HFFc6 (cell line): Measurements from ENCODE around the gene OS9. TPM values are rescaled to one million over a fixed set of nuclear protein-coding genes. Genes with fewer than 3 reads are reported as not detected.

Experiments
- DNase-seq: peaks from one replicate; pipeline ENCODE4 v3.0.0-alpha.2; 2018
- H3K27ac Mint-ChIP-seq: 2 replicates; pipeline ENCODE4 v1.8.0; 2020; ENCODE audit warnings: mild to moderate bottlenecking, mixed read lengths
- H3K27me3 Mint-ChIP-seq: 2 replicates; pipeline ENCODE4 v1.8.0; 2021; ENCODE audit warnings: mild to moderate bottlenecking, moderate library complexity, mixed read lengths; ENCODE audit not compliant: insufficient read depth
- H3K36me3 Mint-ChIP-seq: 2 replicates; pipeline ENCODE4 v1.8.0; 2021; ENCODE audit warnings: low read depth, mixed read lengths
- H3K4me1 Mint-ChIP-seq: 2 replicates; pipeline ENCODE4 v1.8.0; 2020; ENCODE audit warnings: low read depth, mixed read lengths
- H3K4me3 Mint-ChIP-seq: 2 replicates; pipeline ENCODE4 v1.8.0; 2020; ENCODE audit warnings: mild to moderate bottlenecking, moderate library complexity, mixed read lengths
- H3K9me3 Mint-ChIP-seq: 2 replicates; pipeline ENCODE4 v1.8.0; 2020; ENCODE audit warnings: mild to moderate bottlenecking, mixed read lengths
- CTCF ChIP-seq: fragments of 200-600 bp; sonication (generic); IDR thresholded peaks from 2 replicates; pipeline ENCODE4 v1.5.0; 2021; ENCODE audit warnings: antibody characterized with exemption, mild to moderate bottlenecking
- total RNA-seq, 6 experiments: library from RNA; stranded (reverse); fragmentation: NEBNext Ultra II Directional; extraction: Animal tissue kit (Norgen Biotek cat#: 25700); gene quantifications; 2 replicates in 1 of 6; 3 replicates in 5 of 6; pipeline ENCODE4 v1.2.3, GENCODE V29; 2021

Gene OS9
- total RNA-seq, 6 experiments from 2014 or later, result 150 to 158 (median 156) TPM

GRCh38 chr12:57735198-57735855 lies 41.4 kb downstream of the OS9 start:
- no peaks in the 10 kb centered on the region for H3K9me3 Mint-ChIP-seq
- peaks cover 21% of the 10 kb centered on the region for H3K27me3 Mint-ChIP-seq
- no peaks in the 10 kb centered on the region for H3K36me3 Mint-ChIP-seq
- no peak for DNase-seq
- peaks cover 34% of the 10 kb centered on the region for H3K4me1 Mint-ChIP-seq
- peak overlapping the region; percentile 42; the same call in 1 of the 2 replicates for H3K4me3 Mint-ChIP-seq
- TF ChIP-seq CTCF, result no peak
- peak overlapping the region; percentile 59 for H3K27ac Mint-ChIP-seq

GRCh38 chr12:57735952-57736740 lies 42.2 kb downstream of the OS9 start:
- peak; percentile 52 for TF ChIP-seq CTCF
- Mint-ChIP-seq H3K9me3 (no peaks in the 10 kb centered on the region), H3K27ac (peak overlapping the region; percentile 59; the same call in 1 of the 2 replicates), H3K4me1 (peaks cover 34% of the 10 kb centered on the region), H3K4me3 (peak overlapping the region; percentile 73), H3K27me3 (peaks cover 29% of the 10 kb centered on the region), H3K36me3 (no peaks in the 10 kb centered on the region)
- DNase-seq, result no peak

GRCh38 chr12:57736741-57737466 lies 43.0 kb downstream of the OS9 start:
- TF ChIP-seq CTCF, result no peak

GRCh38 chr12:57737467-57738460 lies 43.8 kb downstream of the OS9 start:
- H3K27me3 Mint-ChIP-seq, result peaks cover 36% of the 10 kb centered on the region
- H3K36me3 Mint-ChIP-seq, result no peaks in the 10 kb centered on the region
- no peak overlapping the region for H3K27ac Mint-ChIP-seq
- peak; percentile 64 for TF ChIP-seq CTCF
- no peak overlapping the region for H3K4me3 Mint-ChIP-seq
- DNase-seq, result no peak
- no peaks in the 10 kb centered on the region for H3K9me3 Mint-ChIP-seq
- peaks cover 34% of the 10 kb centered on the region for H3K4me1 Mint-ChIP-seq

More at GRCh38 chr12:57736741-57737466, 43.0 kb downstream of the OS9 start:
- no peaks in the 10 kb centered on the region for H3K36me3 Mint-ChIP-seq
- peaks cover 31% of the 10 kb centered on the region for H3K27me3 Mint-ChIP-seq
- peaks cover 34% of the 10 kb centered on the region for H3K4me1 Mint-ChIP-seq
- no peak for DNase-seq
- no peak overlapping the region for H3K27ac Mint-ChIP-seq
- H3K4me3 Mint-ChIP-seq, result peak overlapping the region; percentile 73
- H3K9me3 Mint-ChIP-seq, result no peaks in the 10 kb centered on the region
